ENCODE measurements around the gene TKFC. TPM values are rescaled to one million over a fixed set of nuclear protein-coding genes. Genes with fewer than 3 reads are reported as not detected.
A peak's percentile ranks its signal among the peaks of the same experiment; 100 is the strongest.

The TKFC gene
- total RNA-seq, 2 experiments from 2014 or later: 70.0 to 70.3 TPM

- Mint-ChIP-seq H3K36me3 (peaks cover 30% of the 10 kb centered on the region), H3K4me3 (peak overlapping the region; percentile 95), H3K27me3 (no peaks in the 10 kb centered on the region), H3K27ac (peak overlapping the region; percentile 99), H3K9me3 (no peaks in the 10 kb centered on the region), H3K4me1 (peaks cover 46% of the 10 kb centered on the region)
- no peak for DNase-seq
These were observed 1.7 kb downstream of the TKFC start for GRCh38 chr11:61334434-61335354.

- Mint-ChIP-seq H3K27ac (no peak overlapping the region), H3K27me3 (no peaks in the 10 kb centered on the region), H3K4me3 (no peak overlapping the region), H3K4me1 (peaks cover 39% of the 10 kb centered on the region), H3K9me3 (no peaks in the 10 kb centered on the region), H3K36me3 (peaks cover 24% of the 10 kb centered on the region)
- DNase-seq: no peak
These were observed 2.3 kb downstream of the TKFC start for GRCh38 chr11:61335355-61335710.

- Mint-ChIP-seq H3K27me3 (no peaks in the 10 kb centered on the region), H3K36me3 (peaks cover 20% of the 10 kb centered on the region), H3K4me1 (peaks cover 31% of the 10 kb centered on the region), H3K9me3 (no peaks in the 10 kb centered on the region), H3K4me3 (no peak overlapping the region), H3K27ac (peak overlapping the region; percentile 88)
- peak; percentile 86 for DNase-seq
These were observed 3.3 kb downstream of the TKFC start for GRCh38 chr11:61336171-61336935.

DNA sequence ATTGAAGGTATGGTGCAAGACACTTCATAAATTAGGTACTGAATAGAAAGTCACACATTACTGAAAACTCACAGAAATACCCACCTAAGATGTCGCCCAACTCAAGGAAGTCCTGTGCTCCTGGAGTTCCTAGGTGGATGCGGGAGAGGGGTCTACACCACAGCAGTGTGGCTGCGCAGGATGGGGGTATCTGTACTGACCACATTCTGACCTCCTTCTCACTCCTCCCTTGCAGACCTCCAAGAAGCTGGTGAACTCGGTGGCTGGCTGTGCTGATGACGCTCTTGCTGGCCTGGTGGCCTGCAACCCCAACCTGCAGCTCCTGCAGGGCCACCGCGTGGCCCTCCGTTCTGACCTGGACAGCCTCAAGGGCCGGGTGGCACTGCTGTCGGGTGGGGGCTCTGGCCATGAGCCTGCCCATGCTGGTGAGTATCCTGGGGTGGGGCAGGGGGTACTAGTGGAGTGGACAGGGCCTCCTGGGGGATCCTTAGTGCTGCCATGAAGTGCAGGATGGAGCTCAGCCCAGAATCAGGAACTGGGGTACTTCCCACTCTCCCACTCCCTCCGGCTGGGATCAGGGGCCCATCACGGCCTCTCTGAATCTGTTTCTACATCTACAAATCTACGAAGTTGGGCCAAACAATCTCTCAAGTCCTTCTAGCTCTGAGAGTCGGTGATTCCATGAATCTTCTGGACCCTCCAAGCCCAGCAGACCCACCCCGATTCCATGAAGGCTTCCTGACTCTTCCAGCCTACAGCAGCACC, 4.9 kb downstream of the TKFC start:
- Mint-ChIP-seq H3K4me3 (no peak overlapping the region), H3K27ac (no peak overlapping the region), H3K9me3 (no peaks in the 10 kb centered on the region), H3K36me3 (peaks cover 9% of the 10 kb centered on the region), H3K27me3 (no peaks in the 10 kb centered on the region), H3K4me1 (peaks cover 23% of the 10 kb centered on the region)
- DNase-seq: no peak

GRCh38 chr11:61338783-61339489, 5.9 kb downstream of the TKFC start:
- no peaks in the 10 kb centered on the region for H3K27me3 Mint-ChIP-seq
- DNase-seq: no peak
- H3K36me3 Mint-ChIP-seq: peaks cover 6% of the 10 kb centered on the region
- H3K27ac Mint-ChIP-seq: no peak overlapping the region
- peaks cover 15% of the 10 kb centered on the region for H3K4me1 Mint-ChIP-seq
- no peak overlapping the region for H3K4me3 Mint-ChIP-seq
- H3K9me3 Mint-ChIP-seq: no peaks in the 10 kb centered on the region

DNA sequence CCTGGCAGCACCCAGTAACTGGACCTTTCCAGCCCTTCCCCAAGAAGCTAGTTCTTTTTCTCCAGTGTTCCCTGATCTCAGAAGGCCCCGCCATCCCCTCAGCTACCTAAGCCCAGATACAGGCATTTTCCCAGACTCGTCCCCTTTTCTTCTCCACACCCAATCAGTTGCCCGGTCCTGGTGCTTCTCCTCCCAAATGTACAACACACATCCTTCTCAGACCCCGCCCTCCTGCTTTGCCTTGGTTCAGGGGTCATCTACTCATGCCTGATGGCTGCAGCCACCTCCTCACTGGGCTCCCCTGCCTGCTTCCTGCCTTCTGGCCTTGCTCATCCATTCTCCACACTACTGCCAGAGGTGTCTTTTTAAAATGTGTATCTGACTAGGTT, 6.5 kb downstream of the TKFC start:
- H3K9me3 Mint-ChIP-seq: no peaks in the 10 kb centered on the region
- no peak for DNase-seq
- H3K4me3 Mint-ChIP-seq: no peak overlapping the region
- H3K36me3 Mint-ChIP-seq: peaks cover 6% of the 10 kb centered on the region
- H3K27me3 Mint-ChIP-seq: no peaks in the 10 kb centered on the region
- peaks cover 10% of the 10 kb centered on the region for H3K4me1 Mint-ChIP-seq
- H3K27ac Mint-ChIP-seq: no peak overlapping the region

DNA sequence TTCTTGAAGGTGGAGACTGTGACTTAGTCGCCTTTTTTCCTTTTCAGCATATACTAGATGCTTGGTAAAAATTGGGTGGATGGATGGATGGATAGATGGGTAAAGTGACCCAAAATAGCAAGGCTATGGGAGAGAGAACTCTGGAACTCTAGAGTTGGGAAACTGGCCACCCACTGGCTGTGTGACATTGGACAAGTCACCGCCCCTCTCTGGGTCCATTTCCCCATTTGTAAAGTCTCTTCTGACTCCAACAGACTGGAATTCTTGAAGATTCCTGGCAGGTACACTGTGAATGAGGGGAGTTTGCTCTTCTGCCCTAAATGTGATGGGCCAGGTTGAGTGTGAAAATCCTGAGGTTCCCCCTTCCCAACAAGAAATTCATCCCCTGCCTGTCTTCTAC, 8.0 kb downstream of the TKFC start:
- no peak for DNase-seq
- Mint-ChIP-seq H3K4me3 (no peak overlapping the region), H3K4me1 (peaks cover 8% of the 10 kb centered on the region), H3K27ac (no peak overlapping the region), H3K9me3 (no peaks in the 10 kb centered on the region), H3K27me3 (no peaks in the 10 kb centered on the region), H3K36me3 (peaks cover 6% of the 10 kb centered on the region)

- DNase-seq: no peak
- Mint-ChIP-seq H3K27ac (no peak overlapping the region), H3K9me3 (no peaks in the 10 kb centered on the region), H3K27me3 (no peaks in the 10 kb centered on the region), H3K4me3 (no peak overlapping the region), H3K36me3 (peaks cover 6% of the 10 kb centered on the region), H3K4me1 (peaks cover 4% of the 10 kb centered on the region)
These were observed 8.7 kb downstream of the TKFC start for GRCh38 chr11:61341706-61342105.

DNA sequence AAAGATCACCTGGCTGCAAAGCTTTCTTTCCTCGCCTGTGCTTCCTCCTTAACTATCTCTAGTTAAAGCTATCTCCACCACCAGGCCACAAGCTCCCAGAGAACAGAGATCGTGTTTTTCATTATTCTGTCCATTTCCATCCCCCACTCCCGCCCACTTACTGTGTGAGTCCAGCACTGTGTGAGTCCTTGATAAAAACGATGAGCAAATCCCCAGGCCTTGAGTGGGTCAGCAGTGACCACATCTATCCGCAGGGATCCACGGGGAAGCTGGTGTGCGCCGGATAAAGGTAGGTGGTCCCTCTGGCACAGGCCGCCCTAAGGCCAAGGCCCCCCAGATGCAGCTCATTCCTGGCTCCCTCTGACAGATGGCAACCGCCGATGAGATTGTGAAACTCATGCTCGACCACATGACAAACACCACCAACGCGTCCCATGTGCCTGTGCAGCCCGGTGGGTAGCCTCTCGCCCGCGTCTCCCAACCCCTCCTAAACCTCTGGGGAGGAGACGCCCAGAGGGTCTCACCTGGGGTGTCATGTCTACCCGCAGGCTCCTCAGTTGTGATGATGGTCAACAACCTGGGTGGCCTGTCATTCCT, 9.3 kb downstream of the TKFC start:
- Mint-ChIP-seq H3K4me3 (no peak overlapping the region), H3K36me3 (peaks cover 6% of the 10 kb centered on the region), H3K4me1 (peaks cover 2% of the 10 kb centered on the region), H3K27me3 (no peaks in the 10 kb centered on the region), H3K9me3 (no peaks in the 10 kb centered on the region), H3K27ac (no peak overlapping the region)
- DNase-seq: no peak

GRCh38 chr11:61343792-61344745, 11.0 kb downstream of the TKFC start:
- Mint-ChIP-seq H3K27ac (no peak overlapping the region), H3K9me3 (no peaks in the 10 kb centered on the region), H3K4me3 (no peak overlapping the region), H3K4me1 (peaks cover 2% of the 10 kb centered on the region), H3K36me3 (peaks cover 6% of the 10 kb centered on the region), H3K27me3 (no peaks in the 10 kb centered on the region)
- no peak for DNase-seq

DNA sequence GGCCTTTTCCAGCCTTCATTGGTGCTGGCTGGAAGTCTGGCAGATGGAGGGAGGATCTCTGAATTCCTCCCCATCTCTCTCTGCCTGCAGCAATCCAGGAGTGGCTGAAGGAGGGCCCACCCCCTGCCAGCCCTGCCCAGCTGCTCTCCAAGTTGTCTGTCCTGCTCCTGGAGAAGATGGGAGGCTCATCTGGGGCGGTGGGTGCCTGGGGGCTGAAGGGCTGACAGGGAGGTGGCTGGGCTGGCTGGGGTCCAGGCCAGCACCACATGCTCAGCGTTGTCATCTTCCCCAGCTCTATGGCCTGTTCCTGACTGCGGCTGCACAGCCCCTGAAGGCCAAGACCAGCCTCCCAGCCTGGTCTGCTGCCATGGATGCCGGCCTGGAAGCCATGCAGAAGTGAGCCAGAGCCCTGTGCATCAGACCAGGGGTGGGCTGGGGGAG, 12.2 kb downstream of the TKFC start:
- peaks cover 2% of the 10 kb centered on the region for H3K4me1 Mint-ChIP-seq
- no peak overlapping the region for H3K4me3 Mint-ChIP-seq
- no peaks in the 10 kb centered on the region for H3K27me3 Mint-ChIP-seq
- H3K36me3 Mint-ChIP-seq: peaks cover 4% of the 10 kb centered on the region
- no peak for DNase-seq
- no peak overlapping the region for H3K27ac Mint-ChIP-seq
- no peaks in the 10 kb centered on the region for H3K9me3 Mint-ChIP-seq

DNA sequence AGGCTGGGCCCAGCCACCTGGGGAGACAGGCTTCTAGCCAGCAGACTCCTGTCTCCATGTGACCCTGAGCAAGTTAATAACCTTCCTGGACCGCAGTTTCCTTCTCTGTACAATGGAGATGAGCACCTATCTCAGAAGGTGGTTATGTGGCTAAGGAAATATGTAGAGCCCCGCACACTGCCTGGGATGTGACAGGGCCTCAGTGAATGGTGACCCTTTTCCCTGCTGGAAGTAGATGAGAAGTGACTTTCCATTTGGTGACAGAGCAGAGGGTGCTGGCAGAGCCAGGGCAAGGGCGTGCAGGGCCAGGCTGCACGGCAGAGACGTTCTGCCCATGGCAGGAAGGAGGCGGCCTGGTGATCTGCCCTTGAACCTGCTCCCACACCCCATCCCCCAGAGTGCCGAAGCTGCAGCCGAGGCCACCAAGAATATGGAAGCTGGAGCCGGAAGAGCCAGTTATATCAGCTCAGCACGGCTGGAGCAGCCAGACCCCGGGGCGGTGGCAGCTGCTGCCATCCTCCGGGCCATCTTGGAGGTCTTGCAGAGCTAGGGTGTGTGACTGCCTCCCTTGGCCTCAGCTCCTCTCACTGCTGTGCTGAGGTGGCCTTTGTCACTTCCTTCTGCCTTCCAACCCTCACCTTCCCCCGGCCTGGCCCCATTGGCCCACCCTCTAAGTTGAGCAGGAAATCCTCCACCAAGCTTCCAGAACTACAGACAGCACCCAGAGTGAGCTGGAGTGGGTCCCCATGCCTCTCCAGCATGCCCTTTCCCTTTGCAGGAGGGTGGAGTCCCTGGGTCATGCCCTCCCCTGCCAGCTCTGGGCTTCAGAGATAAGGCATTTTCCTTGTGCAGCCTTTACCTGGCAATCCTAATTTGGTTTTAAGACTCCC, 13.2 kb downstream of the TKFC start:
- Mint-ChIP-seq H3K36me3 (no peaks in the 10 kb centered on the region), H3K9me3 (no peaks in the 10 kb centered on the region), H3K27me3 (no peaks in the 10 kb centered on the region), H3K27ac (no peak overlapping the region), H3K4me1 (peaks cover 2% of the 10 kb centered on the region), H3K4me3 (no peak overlapping the region)
- DNase-seq: no peak
